Esophagus muscularis mucosa (tissue), 4 donors: ENCODE results near the gene TCEANC.

Experiments used
- CTCF ChIP-seq, 3 experiments: fragments of 200-600 bp in 2 of 3; fragments of 450-650 bp in 1 of 3; sonication (generic) in 2 of 3; IDR thresholded peaks; one replicate each; pipeline ENCODE4 v1.5.1; 2017 to 2019; ENCODE audit warnings: antibody characterized with exemption in 3 of 3, mild to moderate bottlenecking in 2 of 3, moderate library complexity in 1 of 3
- EP300 ChIP-seq: sonication (generic); formaldehyde crosslinking; IDR thresholded peaks from one replicate; pipeline ENCODE4 v1.6.1; 2017; ENCODE audit warnings: antibody characterized with exemption
- POLR2A ChIP-seq: fragments of 450-650 bp; IDR thresholded peaks from one replicate; pipeline ENCODE4 v1.6.1; 2017; ENCODE audit warnings: antibody characterized with exemption, moderate library complexity, mild to moderate bottlenecking, low read depth
- POLR2AphosphoS5 ChIP-seq, 2 donors: sonication (generic); formaldehyde crosslinking; IDR thresholded peaks; one replicate each; pipeline ENCODE4 v1.6.1; 2017; ENCODE audit warnings: antibody characterized with exemption in 2 of 2

GRCh38 chrX:13687203-13687602 is 34.3 kb downstream of the TCEANC start:
- TF ChIP-seq POLR2AphosphoS5 (IDR thresholded peaks at IDR 0.05): no peak
- no peak for TF ChIP-seq CTCF (IDR thresholded peaks at IDR 0.05)
- TF ChIP-seq POLR2A: no peak
- TF ChIP-seq EP300: no peak
